Measurements from ENCODE around the gene RANBP1.
"Not testable (repeated sequence)": the region's sequence is repeated elsewhere in the genome, so short reads cannot be mapped to it uniquely, and the experiment has no call there.

The RANBP1 gene

GRCh38 chr22:20115691-20116375, at the start of gene RANBP1:
Gene RANBP1, plus strand, starts transcription at chr22:20116104. Its CDS starts 81 bp downstream, at chr22:20116185.
- no peak for DNase-seq

GRCh38 chr22:20066617-20067383, 49.1 kb upstream of the RANBP1 start:
- no peak for DNase-seq

- DNase-seq: not testable (repeated sequence)
These were observed 48.6 kb upstream of the RANBP1 start for GRCh38 chr22:20067384-20067682.

- DNase-seq: no peak
These were observed 47.3 kb upstream of the RANBP1 start for GRCh38 chr22:20068640-20069039.

- no peak for DNase-seq
These were observed 46.4 kb upstream of the RANBP1 start for GRCh38 chr22:20069331-20070042.

- DNase-seq: no peak
These were observed 44.4 kb upstream of the RANBP1 start for GRCh38 chr22:20071524-20071972.

- DNase-seq: no peak
These were observed 39.2 kb upstream of the RANBP1 start for GRCh38 chr22:20076627-20077172.

GRCh38 chr22:20079745-20080444, 36.0 kb upstream of the RANBP1 start, which contains the start of gene DGCR8:
Gene DGCR8, plus strand, starts transcription at chr22:20080241. Its CDS starts 5,723 bp downstream, at chr22:20085964.
- peak; percentile 91 for DNase-seq

- DNase-seq: peak; percentile 61
These were observed 35.5 kb upstream of the RANBP1 start for GRCh38 chr22:20080445-20080775.

- peak; percentile 48 for DNase-seq
These were observed 34.9 kb upstream of the RANBP1 start for GRCh38 chr22:20080776-20081654.

GRCh38 chr22:20083157-20083890, 32.6 kb upstream of the RANBP1 start:
- no peak for DNase-seq

- no peak for DNase-seq
These were observed 31.9 kb upstream of the RANBP1 start for GRCh38 chr22:20083891-20084546.

GRCh38 chr22:20084547-20085413, 31.1 kb upstream of the RANBP1 start:
- no peak for DNase-seq

GRCh38 chr22:20085651-20086050, 30.3 kb upstream of the RANBP1 start:
- no peak for DNase-seq

GRCh38 chr22:20086101-20086599, 29.8 kb upstream of the RANBP1 start:
- no peak for DNase-seq

GRCh38 chr22:20086763-20087162, 29.1 kb upstream of the RANBP1 start:
- no peak for DNase-seq

- no peak for DNase-seq
These were observed 28.3 kb upstream of the RANBP1 start for GRCh38 chr22:20087319-20088262.

GRCh38 chr22:20088263-20088648, 27.6 kb upstream of the RANBP1 start:
- DNase-seq: no peak

Measured in T1000 (cell line).